AG09319 (cell line): ENCODE results near the gene INSYN1.

ENCODE experiments used
- DNase-seq: peaks from one replicate; pipeline ENCODE4 v3.0.0-alpha.2; 2010; ENCODE audit warnings: low read depth; ENCODE audit errors: extremely low read depth
- TF ChIP-seq, protein P1 (sequence below): IDR thresholded peaks from 2 replicates; pipeline ENCODE4 v1.5.1; 2011; ENCODE audit warnings: low read depth, mild to moderate bottlenecking, inconsistent platforms, low read length, moderate library complexity

The INSYN1 gene

DNA sequence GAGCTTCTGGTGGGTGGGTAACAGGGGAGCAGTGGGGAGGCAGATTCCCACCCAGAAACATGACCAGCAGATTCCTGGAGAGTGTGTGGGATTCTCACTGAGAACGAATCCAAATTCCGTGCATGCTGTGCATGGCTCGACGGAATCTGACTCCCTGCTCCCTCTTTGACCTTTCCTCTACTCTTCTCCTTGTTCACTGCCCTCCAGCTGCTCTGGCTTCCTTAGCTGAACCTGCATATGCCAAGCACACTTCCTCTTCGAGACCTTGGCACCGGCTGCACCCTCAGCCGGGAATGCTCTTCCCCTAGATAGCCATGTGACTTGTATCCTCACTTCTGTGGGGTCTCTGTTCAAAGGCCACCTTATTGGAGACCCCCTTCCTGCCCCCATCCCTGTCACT is 6.3 kb downstream of the INSYN1 start:
- no peak for DNase-seq
- TF ChIP-seq, protein P1, sequence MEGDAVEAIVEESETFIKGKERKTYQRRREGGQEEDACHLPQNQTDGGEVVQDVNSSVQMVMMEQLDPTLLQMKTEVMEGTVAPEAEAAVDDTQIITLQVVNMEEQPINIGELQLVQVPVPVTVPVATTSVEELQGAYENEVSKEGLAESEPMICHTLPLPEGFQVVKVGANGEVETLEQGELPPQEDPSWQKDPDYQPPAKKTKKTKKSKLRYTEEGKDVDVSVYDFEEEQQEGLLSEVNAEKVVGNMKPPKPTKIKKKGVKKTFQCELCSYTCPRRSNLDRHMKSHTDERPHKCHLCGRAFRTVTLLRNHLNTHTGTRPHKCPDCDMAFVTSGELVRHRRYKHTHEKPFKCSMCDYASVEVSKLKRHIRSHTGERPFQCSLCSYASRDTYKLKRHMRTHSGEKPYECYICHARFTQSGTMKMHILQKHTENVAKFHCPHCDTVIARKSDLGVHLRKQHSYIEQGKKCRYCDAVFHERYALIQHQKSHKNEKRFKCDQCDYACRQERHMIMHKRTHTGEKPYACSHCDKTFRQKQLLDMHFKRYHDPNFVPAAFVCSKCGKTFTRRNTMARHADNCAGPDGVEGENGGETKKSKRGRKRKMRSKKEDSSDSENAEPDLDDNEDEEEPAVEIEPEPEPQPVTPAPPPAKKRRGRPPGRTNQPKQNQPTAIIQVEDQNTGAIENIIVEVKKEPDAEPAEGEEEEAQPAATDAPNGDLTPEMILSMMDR = no peak

DNA sequence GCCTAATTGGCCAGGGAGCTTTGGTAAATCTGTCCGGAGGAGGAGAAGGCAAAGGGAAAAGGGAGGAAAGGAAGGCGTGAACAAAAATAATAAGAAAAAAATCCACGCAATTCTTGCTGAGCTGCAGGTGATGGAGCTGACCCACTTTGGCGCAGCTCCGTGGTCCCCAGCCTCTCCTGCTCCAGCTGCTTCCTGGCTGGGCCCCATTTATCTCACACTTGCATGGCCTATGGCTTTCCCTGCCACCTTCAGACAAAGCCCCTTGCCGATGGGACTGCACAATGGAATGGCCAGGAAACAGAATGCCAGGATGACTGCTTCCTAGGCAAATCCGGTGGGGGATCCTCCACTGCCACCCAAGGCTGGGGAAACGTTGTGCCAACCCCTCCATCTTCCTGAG is 6.9 kb downstream of the INSYN1 start:
- TF ChIP-seq, protein P1 = no peak
- no peak for DNase-seq

DNA sequence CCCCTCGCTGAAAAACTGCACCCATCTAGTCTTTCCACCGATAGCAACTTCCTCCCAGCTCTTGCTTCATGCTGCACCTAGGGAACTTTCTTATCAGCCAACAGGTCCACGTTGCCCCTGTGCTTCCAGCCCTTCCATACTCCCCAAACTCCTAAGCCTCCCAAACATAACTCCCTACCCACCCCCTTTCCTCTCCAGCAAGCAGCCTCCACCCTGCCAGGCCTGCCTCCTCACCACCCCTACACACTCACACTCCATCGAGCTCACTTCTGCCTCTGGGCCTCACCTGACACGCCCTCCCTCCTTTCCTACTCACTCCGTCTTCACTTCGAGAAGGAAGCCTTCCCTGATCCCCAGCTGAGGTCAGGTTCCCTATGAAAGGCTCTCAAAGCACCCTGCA is 8.1 kb downstream of the INSYN1 start:
- TF ChIP-seq, protein P1 = no peak
- DNase-seq = no peak

DNA sequence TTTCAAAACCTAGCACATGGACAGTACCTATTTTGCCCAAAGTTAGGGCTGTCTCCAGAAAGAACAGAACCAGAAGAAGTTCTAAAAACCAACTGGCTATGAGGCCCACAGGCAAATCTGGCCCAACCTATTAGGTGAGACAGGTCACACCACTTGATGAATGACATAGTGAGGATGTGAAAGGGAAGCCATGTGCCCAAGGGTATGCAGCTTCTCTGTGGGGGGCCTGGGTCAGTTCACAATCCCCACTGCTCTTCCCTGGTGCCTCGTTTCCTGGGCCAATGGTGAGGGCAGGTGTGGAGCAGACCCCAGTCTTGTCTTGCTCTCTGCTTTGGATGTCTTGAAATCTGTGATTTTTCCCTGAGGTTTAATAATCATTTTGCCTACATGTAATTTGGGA is 8.9 kb downstream of the INSYN1 start:
- DNase-seq = no peak
- TF ChIP-seq, protein P1 = no peak

DNA sequence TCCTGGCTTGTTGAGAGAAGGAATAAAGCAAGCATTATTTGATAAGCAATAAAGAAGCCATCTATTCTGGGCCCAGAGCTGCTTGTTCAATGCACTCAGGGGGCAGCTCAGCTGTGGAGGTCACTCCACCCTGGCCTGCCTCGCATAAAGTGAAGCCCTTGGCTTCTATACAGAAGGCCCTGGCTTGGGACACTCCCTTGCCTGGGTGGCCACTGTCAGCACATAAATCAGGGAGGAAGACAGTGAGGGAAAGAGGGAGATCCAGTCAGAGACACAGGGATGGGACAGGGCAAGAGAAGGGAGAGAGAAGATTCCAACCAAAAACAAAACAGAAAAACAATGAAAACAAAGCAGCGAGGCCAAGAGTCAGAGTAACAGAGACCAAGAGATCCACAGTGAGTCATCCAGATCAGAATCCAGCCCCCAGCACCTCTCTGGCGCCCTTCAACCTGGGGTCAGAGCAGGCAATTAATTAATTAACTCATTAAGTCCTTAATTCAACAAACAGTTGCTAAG is 11.8 kb downstream of the INSYN1 start:
- no peak for DNase-seq
- TF ChIP-seq, protein P1 = no peak

DNA sequence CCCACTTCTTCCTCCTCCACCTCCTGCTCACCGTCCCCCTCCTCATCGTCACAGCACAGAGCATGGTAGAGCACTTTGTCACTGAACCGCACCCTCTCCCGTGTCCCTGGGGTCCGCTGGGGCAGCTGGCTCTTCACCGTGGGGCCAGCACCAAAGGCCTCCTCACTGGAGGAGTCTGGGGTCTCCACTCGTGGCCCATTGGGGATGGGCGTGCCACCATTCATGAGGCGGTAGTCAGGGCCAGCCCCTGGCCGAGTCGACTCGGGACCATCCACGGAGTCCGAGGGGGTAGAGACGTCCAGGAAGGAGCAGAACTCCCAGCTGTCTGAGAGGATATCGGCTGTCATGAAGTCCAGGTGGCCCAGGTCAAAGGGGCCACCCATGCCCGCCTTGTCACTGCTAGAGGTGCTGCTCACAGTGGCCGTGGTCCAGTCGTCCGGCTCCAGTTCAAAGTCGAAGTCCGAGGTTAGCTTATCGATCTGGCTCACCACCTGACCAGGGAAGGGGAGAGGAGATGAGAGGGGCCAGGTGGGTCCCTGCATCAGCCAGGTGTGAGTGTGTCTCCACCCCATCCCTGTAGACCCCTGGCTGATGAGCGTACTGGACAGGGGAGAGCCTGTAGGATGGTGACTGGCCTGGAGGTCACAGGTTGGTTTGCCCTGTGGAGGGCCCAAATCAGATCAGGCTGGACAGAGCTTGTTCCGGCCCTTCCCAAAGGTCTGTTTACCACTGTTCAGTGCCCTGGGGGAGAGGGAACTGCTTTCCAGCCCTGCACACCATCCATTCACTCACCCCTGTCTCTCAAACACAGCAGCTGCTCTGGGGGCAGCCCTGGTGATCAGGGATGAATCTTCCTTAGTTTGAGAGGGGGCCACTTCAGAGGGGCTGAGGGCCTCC is 12.8 kb downstream of the INSYN1 start:
- TF ChIP-seq, protein P1 = no peak
- no peak for DNase-seq

DNA sequence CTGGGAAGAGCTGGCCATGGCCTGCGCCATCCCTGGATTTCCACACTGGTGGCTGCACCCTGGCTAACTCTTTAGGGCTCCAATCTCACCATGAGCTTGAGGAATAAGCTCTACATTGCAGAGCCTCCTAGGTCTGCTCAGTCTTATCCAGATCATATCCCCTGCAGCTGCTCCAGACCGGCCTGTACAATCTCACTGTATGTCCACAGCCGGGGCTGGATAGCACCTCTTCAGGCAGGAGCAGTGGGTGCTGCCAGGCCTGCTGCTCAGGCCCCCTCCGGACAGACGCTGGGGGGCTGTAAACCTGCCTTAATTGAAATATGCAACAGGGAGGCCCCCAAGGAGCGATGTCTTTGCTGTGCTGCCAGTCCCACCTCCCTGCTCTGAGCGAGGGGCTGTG is 15.6 kb downstream of the INSYN1 start:
- TF ChIP-seq, protein P1 = no peak
- no peak for DNase-seq
